Immature natural killer cell (primary cell): ENCODE results near the gene GFER. TPM values are rescaled to one million over a fixed set of nuclear protein-coding genes. Genes with fewer than 3 reads are reported as not detected.
A peak's percentile ranks its signal among the peaks of the same experiment; 100 is the strongest.
"Not testable (repeated sequence)": the region's sequence is repeated elsewhere in the genome, so short reads cannot be mapped to it uniquely, and the experiment has no call there.

Experiments
- DNase-seq, 3 donors: peaks; one replicate each; pipeline ENCODE4 v3.0.0; 2022; ENCODE audit warnings: mixed read lengths in 1 of 3
- H3K27ac Mint-ChIP-seq, 6 donors: one replicate each; pipeline ENCODE4 v1.8.0; 2020; ENCODE audit warnings: mixed read lengths in 6 of 6, mild to moderate bottlenecking in 5 of 6, inconsistent platforms in 4 of 6, moderate library complexity in 3 of 6
- H3K27me3 Mint-ChIP-seq, 3 donors: one replicate each; pipeline ENCODE4 v1.8.0; 2020 to 2021; ENCODE audit warnings: low read depth in 3 of 3, mild to moderate bottlenecking in 3 of 3, mixed read lengths in 3 of 3, moderate library complexity in 3 of 3, inconsistent platforms in 1 of 3
- H3K36me3 Mint-ChIP-seq, 3 donors: one replicate each; pipeline ENCODE4 v1.8.0; 2020; ENCODE audit warnings: mixed read lengths in 3 of 3, inconsistent platforms in 2 of 3, mild to moderate bottlenecking in 2 of 3
- H3K4me1 Mint-ChIP-seq, 2 donors: one replicate each; pipeline ENCODE4 v1.8.0; 2020; ENCODE audit warnings: inconsistent platforms in 2 of 2, mild to moderate bottlenecking in 2 of 2, mixed read lengths in 2 of 2, moderate library complexity in 1 of 2
- H3K4me3 Mint-ChIP-seq, 5 donors: one replicate each; pipeline ENCODE4 v1.8.0; 2020; ENCODE audit warnings: mild to moderate bottlenecking in 5 of 5, mixed read lengths in 5 of 5, inconsistent platforms in 3 of 5, moderate library complexity in 3 of 5
- H3K9me3 Mint-ChIP-seq, 6 donors: one replicate each; pipeline ENCODE4 v1.8.0; 2020; ENCODE audit warnings: mild to moderate bottlenecking in 6 of 6, mixed read lengths in 6 of 6, inconsistent platforms in 4 of 6, moderate library complexity in 3 of 6
- polyA plus RNA-seq, 3 donors: library from polyadenylated mRNA; unstranded; fragments of 300-500 nt; fragmentation: Illumina TruSeq; gene quantifications; one replicate each; pipeline ENCODE4 v1.2.3, GENCODE V29; 2021

Gene GFER
- polyA plus RNA-seq, 3 donors from 2014 or later = 38.4 to 52.0 (median 40.7) TPM

GRCh38 chr16:2004795-2005517 lies 21.0 kb downstream of the GFER start:
- H3K27me3 Mint-ChIP-seq = peaks cover 0 to 3% (median 0%) of the 10 kb centered on the region in 3 donors
- H3K4me3 Mint-ChIP-seq = no peak overlapping the region
- no peak for DNase-seq
- no peaks in the 10 kb centered on the region for H3K36me3 Mint-ChIP-seq
- no peaks in the 10 kb centered on the region for H3K9me3 Mint-ChIP-seq
- peak overlapping the region in 1 of 6 donors; percentile 30 for H3K27ac Mint-ChIP-seq
- H3K4me1 Mint-ChIP-seq = peaks cover 25 to 32% of the 10 kb centered on the region in 2 donors

- DNase-seq = no peak
- Mint-ChIP-seq H3K27me3 (peaks cover 0 to 3% (median 0%) of the 10 kb centered on the region in 3 donors), H3K36me3 (no peaks in the 10 kb centered on the region), H3K4me3 (no peak overlapping the region), H3K4me1 (peaks cover 31 to 37% of the 10 kb centered on the region in 2 donors), H3K9me3 (no peaks in the 10 kb centered on the region), H3K27ac (peak overlapping the region in 2 of 6 donors; percentile 27 to 78)
Observed at GRCh38 chr16:2005646-2006045, 21.7 kb downstream of the GFER start.

- Mint-ChIP-seq H3K4me1 (peaks cover 31 to 37% of the 10 kb centered on the region in 2 donors), H3K36me3 (no peaks in the 10 kb centered on the region), H3K27me3 (peaks cover 0 to 3% (median 0%) of the 10 kb centered on the region in 3 donors), H3K4me3 (peak overlapping the region in 1 of 5 donors; percentile 17), H3K9me3 (no peaks in the 10 kb centered on the region), H3K27ac (peak overlapping the region in 5 of 6 donors; percentile 27 to 79 (median 57))
- DNase-seq = no peak
Observed at GRCh38 chr16:2006317-2006716, 22.3 kb downstream of the GFER start.

GRCh38 chr16:2007081-2007836 lies 23.3 kb downstream of the GFER start:
- Mint-ChIP-seq H3K36me3 (no peaks in the 10 kb centered on the region), H3K27me3 (peaks cover 0 to 4% (median 0%) of the 10 kb centered on the region in 3 donors), H3K27ac (peak overlapping the region in 5 of 6 donors; percentile 68 to 95 (median 89)), H3K4me3 (peak overlapping the region; percentile 80 to 87 (median 83)), H3K4me1 (peaks cover 31 to 37% of the 10 kb centered on the region in 2 donors), H3K9me3 (no peaks in the 10 kb centered on the region)
- no peak for DNase-seq

- H3K9me3 Mint-ChIP-seq = no peaks in the 10 kb centered on the region
- H3K4me3 Mint-ChIP-seq = peak overlapping the region; percentile 80 to 87 (median 83)
- peaks cover 31 to 35% of the 10 kb centered on the region in 2 donors for H3K4me1 Mint-ChIP-seq
- DNase-seq = no peak
- no peaks in the 10 kb centered on the region for H3K36me3 Mint-ChIP-seq
- peak overlapping the region; percentile 80 to 95 (median 87) for H3K27ac Mint-ChIP-seq
- H3K27me3 Mint-ChIP-seq = peaks cover 0 to 4% (median 0%) of the 10 kb centered on the region in 3 donors
Observed at GRCh38 chr16:2008009-2008526, 24.1 kb downstream of the GFER start.

- H3K36me3 Mint-ChIP-seq = no peaks in the 10 kb centered on the region
- H3K27me3 Mint-ChIP-seq = peaks cover 0 to 4% (median 0%) of the 10 kb centered on the region in 3 donors
- DNase-seq = no peak
- peak overlapping the region; percentile 80 to 87 (median 83) for H3K4me3 Mint-ChIP-seq
- H3K27ac Mint-ChIP-seq = peak overlapping the region; percentile 80 to 95 (median 87)
- peaks cover 31 to 35% of the 10 kb centered on the region in 2 donors for H3K4me1 Mint-ChIP-seq
- H3K9me3 Mint-ChIP-seq = no peaks in the 10 kb centered on the region
Observed at GRCh38 chr16:2008631-2009163, 24.7 kb downstream of the GFER start.

GRCh38 chr16:2009164-2009711 lies 25.2 kb downstream of the GFER start:
- Mint-ChIP-seq H3K27ac (peak overlapping the region; percentile 80 to 98 (median 88)), H3K9me3 (no peaks in the 10 kb centered on the region), H3K4me3 (peak overlapping the region; percentile 80 to 87 (median 83)), H3K36me3 (no peaks in the 10 kb centered on the region), H3K4me1 (peaks cover 31 to 32% of the 10 kb centered on the region in 2 donors), H3K27me3 (peaks cover 0 to 4% (median 0%) of the 10 kb centered on the region in 3 donors)
- no peak for DNase-seq

GRCh38 chr16:2009791-2010510 lies 26.0 kb downstream of the GFER start, which contains the start of gene ZNF598:
Gene ZNF598, minus strand, starts transcription at chr16:2009821.
- Mint-ChIP-seq H3K27me3 (peaks cover 0 to 4% (median 0%) of the 10 kb centered on the region in 3 donors), H3K27ac (peak within 1 kb of the TSS; percentile 92 to 98 (median 96)), H3K4me1 (peaks cover 31 to 32% of the 10 kb centered on the region in 2 donors), H3K4me3 (peak within 1 kb of the TSS; percentile 89 to 92 (median 91)), H3K9me3 (no peaks in the 10 kb centered on the region), H3K36me3 (no peaks in the 10 kb centered on the region)
- peak; percentile 81 to 84 (median 84) for DNase-seq

- not testable (repeated sequence) for DNase-seq, H3K9me3 Mint-ChIP-seq, H3K36me3 Mint-ChIP-seq, H3K27ac Mint-ChIP-seq, H3K27me3 Mint-ChIP-seq, H3K4me3 Mint-ChIP-seq
- peaks cover 27% of the 10 kb centered on the region in 2 donors for H3K4me1 Mint-ChIP-seq
Observed at GRCh38 chr16:2011726-2012125, 27.7 kb downstream of the GFER start.

GRCh38 chr16:2013527-2013926 lies 29.5 kb downstream of the GFER start:
- H3K4me1 Mint-ChIP-seq = peaks cover 12 to 13% of the 10 kb centered on the region in 2 donors

GRCh38 chr16:2015117-2015946 lies 31.3 kb downstream of the GFER start:
- H3K36me3 Mint-ChIP-seq = no peaks in the 10 kb centered on the region
- H3K4me1 Mint-ChIP-seq = peaks cover 1 to 2% of the 10 kb centered on the region in 2 donors
- no peak overlapping the region for H3K27ac Mint-ChIP-seq
- no peak overlapping the region for H3K4me3 Mint-ChIP-seq
- peaks cover 3 to 7% (median 4%) of the 10 kb centered on the region in 3 donors for H3K27me3 Mint-ChIP-seq
- no peaks in the 10 kb centered on the region for H3K9me3 Mint-ChIP-seq
- DNase-seq = no peak

More at GRCh38 chr16:2013527-2013926, 29.5 kb downstream of the GFER start:
- H3K27me3 Mint-ChIP-seq = peaks cover 0 to 7% (median 2%) of the 10 kb centered on the region in 3 donors
- no peaks in the 10 kb centered on the region for H3K9me3 Mint-ChIP-seq
- H3K4me3 Mint-ChIP-seq = no peak overlapping the region
- DNase-seq = no peak
- H3K36me3 Mint-ChIP-seq = no peaks in the 10 kb centered on the region
- no peak overlapping the region for H3K27ac Mint-ChIP-seq

GRCh38 chr16:2015947-2016208 lies 31.9 kb downstream of the GFER start:
- DNase-seq = no peak
- Mint-ChIP-seq H3K27me3 (peaks cover 3 to 7% (median 6%) of the 10 kb centered on the region in 3 donors), H3K9me3 (no peaks in the 10 kb centered on the region), H3K4me3 (no peak overlapping the region), H3K4me1 (no peaks in the 10 kb centered on the region), H3K36me3 (no peaks in the 10 kb centered on the region), H3K27ac (no peak overlapping the region)
